RWPE1 (cell line): ENCODE results near the gene MFSD6.

Experiments used
- CTCF ChIA-PET: fragments of 350-600 bp; sonication (Branson Sonifier 250); formaldehyde crosslinking; extraction: SDS; loops from one replicate; lab custom pipeline; 2021; lab: Yijun Ruan, JAX
- POLR2A ChIA-PET: fragments of 400-600 bp; formaldehyde crosslinking; extraction: SDS; loops from one replicate; lab custom pipeline; 2020; ENCODE audit warnings: antibody characterized with exemption; ENCODE audit not compliant: low non-redundant PET; lab: Yijun Ruan, JAX
- DNase-seq: peaks from one replicate; pipeline ENCODE4 v3.0.0; 2012; ENCODE audit warnings: low spot score
- H3K27ac ChIP-seq: fragments of 450-650 bp; 2 replicates; pipeline ENCODE4 v1.5.1; 2017
- CTCF ChIP-seq: fragments of 450-650 bp; conservative IDR thresholded peaks from 2 replicates; pipeline ENCODE4 v1.5.1; 2017; ENCODE audit warnings: low read depth, mild to moderate bottlenecking

MFSD6 gene

GRCh38 chr2:190378880-190379237, 29.3 kb upstream of the MFSD6 start:
- TF ChIP-seq CTCF: no peak
- ChIA-PET POLR2A (no interaction called here), CTCF (no interaction called here)
- no peak for DNase-seq
- H3K27ac ChIP-seq: no peak overlapping the region

- CTCF ChIA-PET: no interaction called here
- no peak for TF ChIP-seq CTCF
- POLR2A ChIA-PET: no interaction called here
- DNase-seq: no peak
- no peak overlapping the region for H3K27ac ChIP-seq
Measured at GRCh38 chr2:190379249-190379964, 28.7 kb upstream of the MFSD6 start.

GRCh38 chr2:190380962-190381412, 27.2 kb upstream of the MFSD6 start:
- POLR2A ChIA-PET: no interaction called here

GRCh38 chr2:190382851-190383250, 25.3 kb upstream of the MFSD6 start:
- no peak overlapping the region for H3K27ac ChIP-seq
- TF ChIP-seq CTCF: peak; percentile 67
- ChIA-PET POLR2A (no interaction called here), CTCF (interaction anchor here (0.6 to 1.4 kb wide), 6 partner anchors 10 to 148 kb away, joined by 3 to 5 read pairs (median 3); no protein-coding TSS in a partner anchor)
- peak; percentile 59 for DNase-seq

More at GRCh38 chr2:190380962-190381412, 27.2 kb upstream of the MFSD6 start:
- DNase-seq: no peak
- TF ChIP-seq CTCF: no peak
- CTCF ChIA-PET: interaction anchor here (0.6 kb wide), 1 partner anchor 69 kb away, joined by 3 read pairs; no protein-coding TSS in a partner anchor
- H3K27ac ChIP-seq: no peak overlapping the region

- DNase-seq: no peak
- ChIA-PET CTCF (no interaction called here), POLR2A (no interaction called here)
- H3K27ac ChIP-seq: no peak overlapping the region
- no peak for TF ChIP-seq CTCF
Measured at GRCh38 chr2:190387422-190387821, 20.7 kb upstream of the MFSD6 start.

GRCh38 chr2:190396271-190396670, 11.9 kb upstream of the MFSD6 start:
- H3K27ac ChIP-seq: no peak overlapping the region
- ChIA-PET POLR2A (no interaction called here), CTCF (interaction anchor here (0.6 to 0.7 kb wide), 3 partner anchors 45 to 118 kb away, joined by 3 to 4 read pairs (median 3); no protein-coding TSS in a partner anchor)
- TF ChIP-seq CTCF: no peak
- no peak for DNase-seq
